ENCODE data around the gene PPP1R9A. TPM values are rescaled to one million over a fixed set of nuclear protein-coding genes. Genes with fewer than 3 reads are reported as not detected.

Gene PPP1R9A
- not detected for total RNA-seq

DNA sequence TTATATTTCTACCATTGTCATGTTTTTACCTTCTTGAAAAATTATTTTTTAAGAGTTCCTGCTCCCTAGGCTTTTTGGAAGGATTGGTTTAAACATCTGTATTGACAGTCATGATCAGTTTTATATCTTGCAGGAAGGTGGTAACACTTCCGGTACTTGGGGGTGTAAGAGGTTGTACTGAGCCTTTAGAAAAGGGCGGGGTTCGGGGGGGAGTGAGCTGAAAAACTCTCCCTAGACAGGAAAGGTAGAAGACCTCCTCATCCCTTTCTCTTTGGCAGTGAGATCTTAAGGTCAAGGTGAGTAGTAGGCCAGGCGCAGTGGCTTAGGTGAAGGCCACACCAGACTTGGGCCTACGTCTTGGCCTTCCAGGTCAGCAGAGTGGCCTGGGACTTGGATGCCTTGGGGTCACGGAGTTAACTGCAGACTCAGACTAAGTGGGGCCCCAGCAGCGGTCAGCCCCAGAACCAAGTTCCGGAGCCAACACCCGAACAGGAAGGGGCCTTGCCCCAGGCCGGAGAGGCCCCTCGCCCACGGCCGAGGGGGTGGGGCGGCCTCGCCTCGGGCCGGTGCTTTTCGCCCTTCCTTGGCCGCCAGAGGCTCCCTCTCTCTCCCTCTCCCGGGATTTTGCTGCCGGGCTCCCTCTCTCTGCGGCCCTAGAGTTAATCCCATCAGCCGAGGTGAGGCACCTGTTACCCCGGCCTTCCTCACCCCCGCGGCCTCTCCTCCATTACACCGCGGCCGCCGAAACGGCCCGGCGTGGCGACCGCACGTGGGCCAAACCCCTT is at the start of gene PPP1R9A:
Gene PPP1R9A (plus strand): TSS at position 569 of the 785 bp plus-strand sequence. CDS start 2,520 bp downstream, outside the sequence.
- H3K27ac Mint-ChIP-seq: no peak within 1 kb of the TSS
- H3K4me3 Mint-ChIP-seq: no peak within 1 kb of the TSS
- no peaks in the 10 kb centered on the region for H3K36me3 Mint-ChIP-seq (ENCODE audit: low read depth)
- no peaks in the 10 kb centered on the region for H3K9me3 Mint-ChIP-seq
- H3K4me1 Mint-ChIP-seq: no peaks in the 10 kb centered on the region
- ATAC-seq (replicated peaks): no peak
- H3K27me3 Mint-ChIP-seq: peaks cover 46% of the 10 kb centered on the region

DNA sequence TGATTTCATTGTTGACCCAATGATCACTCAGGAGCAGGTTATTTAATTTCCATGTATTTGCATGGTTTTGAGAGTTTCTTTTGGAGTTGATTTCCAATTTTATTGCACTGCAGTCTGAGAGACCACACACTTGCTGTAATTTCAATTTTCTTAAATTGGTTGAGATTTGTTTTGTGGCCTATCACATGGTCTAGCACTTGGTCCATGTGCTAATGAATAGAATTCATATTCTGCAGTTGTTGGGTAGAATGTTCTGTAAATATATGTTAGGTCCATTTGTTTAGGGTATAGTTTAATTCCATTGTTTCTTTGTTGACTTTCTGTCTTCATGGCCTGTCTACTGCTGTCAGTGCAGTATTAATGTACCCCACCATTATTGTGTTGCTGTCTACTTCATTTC is 36.3 kb upstream of the PPP1R9A start:
- no peaks in the 10 kb centered on the region for H3K36me3 Mint-ChIP-seq (ENCODE audit: low read depth)

DNA sequence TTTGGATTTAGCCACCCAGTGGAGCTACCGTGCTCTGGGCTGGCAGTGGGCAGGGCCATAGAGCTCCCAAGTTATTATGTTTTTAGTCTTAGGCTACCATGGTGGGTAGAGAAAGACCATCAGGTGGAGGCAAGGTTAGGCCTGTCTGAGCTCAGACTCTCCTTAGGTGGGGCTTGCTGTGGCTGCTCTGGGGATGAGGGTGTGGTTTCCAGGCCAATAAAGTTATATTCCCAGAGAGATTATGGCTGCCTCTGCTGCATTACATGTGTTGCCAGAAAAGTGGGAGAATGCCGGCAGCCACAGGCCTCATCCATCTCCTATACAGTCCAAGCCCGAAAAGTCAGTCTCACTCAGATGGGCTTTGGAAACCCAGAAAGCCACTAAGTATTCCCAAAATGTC is 34.2 kb upstream of the PPP1R9A start:
- ATAC-seq (replicated peaks): no peak
- Mint-ChIP-seq H3K9me3 (peaks cover 5% of the 10 kb centered on the region), H3K36me3 (ENCODE audit: low read depth) (no peaks in the 10 kb centered on the region), H3K27ac (no peak overlapping the region), H3K4me3 (no peak overlapping the region), H3K27me3 (no peaks in the 10 kb centered on the region), H3K4me1 (no peaks in the 10 kb centered on the region)

More for the DNA sequence above, 36.3 kb upstream of the PPP1R9A start:
- no peak overlapping the region for H3K4me3 Mint-ChIP-seq
- H3K9me3 Mint-ChIP-seq: no peaks in the 10 kb centered on the region
- H3K27ac Mint-ChIP-seq: no peak overlapping the region
- no peaks in the 10 kb centered on the region for H3K4me1 Mint-ChIP-seq
- no peak for ATAC-seq (replicated peaks)
- H3K27me3 Mint-ChIP-seq: no peaks in the 10 kb centered on the region

DNA sequence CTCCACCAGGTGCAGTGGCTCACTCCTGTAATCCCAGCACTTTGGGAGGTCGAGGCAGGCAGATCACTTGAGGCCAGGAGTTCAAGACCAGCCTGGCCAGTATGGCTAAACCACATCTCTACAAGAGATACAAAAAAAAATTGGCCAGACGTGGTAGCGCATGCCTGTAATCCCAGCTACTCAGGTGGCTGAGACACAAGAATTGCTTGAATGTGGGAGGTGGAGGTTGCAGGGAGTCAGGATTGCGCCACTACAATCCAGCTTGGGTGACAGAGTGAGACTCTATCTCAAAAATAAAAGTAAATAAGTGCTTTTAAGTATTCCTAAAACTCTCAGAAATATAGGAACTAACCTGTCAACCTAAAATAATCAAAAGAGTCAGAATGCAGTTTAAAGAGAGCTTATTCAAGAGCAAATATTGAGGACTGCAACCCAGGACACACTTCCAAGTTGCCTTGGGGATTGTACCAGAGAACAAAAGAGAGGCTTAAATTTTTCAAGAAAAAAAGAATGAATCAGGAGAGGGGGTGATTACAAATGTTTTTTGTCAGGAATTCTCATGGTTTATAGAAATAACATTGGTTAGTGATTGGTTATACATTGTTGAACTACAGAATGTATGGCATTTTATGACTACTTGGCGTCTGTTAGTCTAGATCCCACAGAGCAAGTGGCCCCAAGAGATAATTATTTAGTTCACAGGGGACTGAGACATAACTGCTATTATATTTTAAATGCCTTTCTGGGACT is 33.2 kb upstream of the PPP1R9A start:
- Mint-ChIP-seq H3K9me3 (peaks cover 12% of the 10 kb centered on the region), H3K4me1 (no peaks in the 10 kb centered on the region), H3K36me3 (ENCODE audit: low read depth) (no peaks in the 10 kb centered on the region), H3K4me3 (no peak overlapping the region), H3K27me3 (peaks cover 8% of the 10 kb centered on the region), H3K27ac (no peak overlapping the region)
- ATAC-seq (replicated peaks): no peak

DNA sequence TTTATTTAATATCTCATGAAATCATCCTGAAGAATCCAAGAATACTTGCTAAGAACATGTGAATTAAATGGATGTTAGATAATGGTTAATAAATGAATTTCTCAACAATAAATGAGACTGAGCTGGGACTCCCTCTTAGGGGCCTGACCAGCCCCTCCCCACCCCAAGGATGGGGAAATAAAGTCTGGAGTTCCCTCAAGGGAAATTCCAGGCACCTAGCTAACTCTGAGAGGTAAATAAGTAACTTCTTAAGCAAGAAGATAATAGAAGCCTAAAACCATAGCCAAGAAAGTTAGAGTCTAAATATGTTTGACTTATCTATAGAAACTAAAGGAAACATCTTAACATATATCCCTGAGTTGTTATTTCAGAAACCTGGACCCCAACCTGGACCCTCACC is 32.2 kb upstream of the PPP1R9A start:
- Mint-ChIP-seq H3K4me1 (no peaks in the 10 kb centered on the region), H3K27me3 (peaks cover 8% of the 10 kb centered on the region), H3K36me3 (ENCODE audit: low read depth) (no peaks in the 10 kb centered on the region), H3K4me3 (no peak overlapping the region), H3K27ac (no peak overlapping the region), H3K9me3 (peaks cover 12% of the 10 kb centered on the region)
- no peak for ATAC-seq (replicated peaks)

DNA sequence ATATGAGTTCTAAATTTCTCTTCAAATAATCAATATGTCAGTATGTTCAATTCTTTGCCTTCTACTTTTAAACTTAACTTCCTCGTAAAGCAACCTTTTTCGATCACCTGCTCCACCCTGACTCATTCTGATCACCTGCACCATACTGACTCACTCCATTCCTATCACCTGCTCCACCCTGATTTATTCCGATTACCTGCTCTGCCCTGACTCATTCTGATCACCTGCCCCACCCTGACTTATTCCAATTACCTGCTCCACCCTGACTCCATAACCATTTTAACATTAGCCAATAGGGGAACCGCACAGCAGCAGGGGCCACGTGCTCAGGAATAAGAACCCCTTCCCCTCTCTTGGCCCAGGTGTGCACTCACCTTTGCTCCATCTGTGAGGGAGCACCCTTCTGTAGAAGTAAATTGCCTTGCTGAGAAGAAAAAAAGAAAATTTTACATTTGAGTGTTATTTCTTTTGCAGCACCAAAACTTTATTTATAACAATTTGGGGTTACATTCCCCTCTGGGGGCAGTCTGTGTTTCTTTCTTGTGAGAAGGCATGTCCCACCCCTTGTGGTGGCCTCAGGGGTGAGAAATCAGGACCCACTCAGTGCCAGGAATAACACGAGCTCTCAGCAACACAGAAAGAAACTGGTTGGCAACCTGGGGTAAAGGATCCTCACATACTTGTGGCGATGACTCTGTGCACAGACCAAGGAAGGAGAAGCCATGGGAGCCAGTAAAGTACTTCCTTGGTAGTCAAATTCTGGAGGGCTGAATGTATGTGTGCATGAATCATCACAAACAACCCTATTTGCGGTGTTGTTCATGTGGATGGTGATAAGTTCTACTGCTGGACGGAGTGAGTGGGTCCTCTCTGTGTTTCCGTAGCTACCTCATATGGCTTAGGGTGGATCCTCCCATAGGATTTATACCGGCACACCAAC is 29.4 kb upstream of the PPP1R9A start:
- no peaks in the 10 kb centered on the region for H3K36me3 Mint-ChIP-seq (ENCODE audit: low read depth)
- no peaks in the 10 kb centered on the region for H3K4me1 Mint-ChIP-seq
- H3K4me3 Mint-ChIP-seq: no peak overlapping the region
- peaks cover 12% of the 10 kb centered on the region for H3K9me3 Mint-ChIP-seq
- ATAC-seq (replicated peaks): no peak
- peaks cover 8% of the 10 kb centered on the region for H3K27me3 Mint-ChIP-seq
- H3K27ac Mint-ChIP-seq: no peak overlapping the region

DNA sequence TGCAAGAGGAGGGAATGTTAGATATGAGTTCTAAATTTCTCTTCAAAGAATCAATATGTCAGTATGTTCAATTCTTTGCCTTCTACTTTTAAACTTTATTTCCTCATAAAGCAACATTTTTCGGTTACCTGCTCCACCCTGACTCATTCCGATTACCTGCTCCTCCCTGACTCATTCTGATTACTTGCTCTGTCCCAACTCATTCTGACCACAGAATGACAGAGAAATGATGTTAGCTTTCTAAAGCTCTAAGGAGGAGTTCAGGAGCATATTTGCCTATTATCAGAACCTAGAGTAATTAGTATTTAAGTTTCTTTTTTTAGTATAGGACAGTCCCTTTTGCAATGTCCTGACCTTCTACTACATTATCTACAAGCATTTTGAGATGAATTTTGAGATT is 24.5 kb upstream of the PPP1R9A start:
- Mint-ChIP-seq H3K9me3 (peaks cover 8% of the 10 kb centered on the region), H3K4me1 (no peaks in the 10 kb centered on the region), H3K27me3 (peaks cover 12% of the 10 kb centered on the region), H3K36me3 (ENCODE audit: low read depth) (no peaks in the 10 kb centered on the region), H3K4me3 (no peak overlapping the region), H3K27ac (no peak overlapping the region)
- ATAC-seq (replicated peaks): no peak

DNA sequence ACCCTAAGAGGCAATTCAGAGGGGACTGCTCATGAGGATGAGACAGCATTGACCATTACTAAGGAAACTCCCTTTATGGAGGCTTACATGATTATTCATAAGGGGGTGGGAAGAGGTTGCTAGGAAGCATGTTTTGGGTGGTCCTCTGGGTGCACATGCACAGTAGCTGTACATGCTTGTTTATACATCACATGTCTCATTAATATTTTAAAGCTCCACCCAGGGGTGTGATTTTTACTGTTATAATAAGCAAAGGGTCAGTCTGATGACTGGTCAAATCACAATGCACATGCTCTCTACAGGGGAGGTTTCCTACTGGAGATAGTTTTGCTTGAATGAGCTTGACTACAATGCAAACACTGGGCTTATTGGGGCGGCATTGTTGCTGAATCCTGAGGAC is 23.8 kb upstream of the PPP1R9A start:
- Mint-ChIP-seq H3K4me3 (no peak overlapping the region), H3K4me1 (no peaks in the 10 kb centered on the region), H3K27ac (no peak overlapping the region), H3K9me3 (peaks cover 3% of the 10 kb centered on the region), H3K36me3 (ENCODE audit: low read depth) (no peaks in the 10 kb centered on the region), H3K27me3 (peaks cover 9% of the 10 kb centered on the region)
- no peak for ATAC-seq (replicated peaks)

DNA sequence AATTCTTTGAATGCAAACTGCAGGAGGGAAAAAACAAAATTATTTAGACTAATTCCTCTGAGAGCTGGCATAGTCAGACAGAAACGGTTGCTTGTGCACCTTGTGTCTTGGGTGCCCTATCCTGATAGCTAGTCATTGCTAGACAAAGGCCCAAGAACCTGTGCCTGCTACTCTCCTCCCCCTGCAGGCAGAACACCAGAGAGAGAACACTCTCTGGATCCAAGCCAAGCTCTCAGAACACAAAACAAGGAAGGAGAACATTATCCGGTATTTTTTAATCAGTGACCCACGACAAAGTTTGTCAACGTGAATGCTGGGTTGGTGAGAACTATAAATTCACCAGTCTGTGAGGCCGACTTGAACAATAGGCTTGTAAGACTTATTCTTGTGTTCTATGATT is 18.8 kb upstream of the PPP1R9A start:
- ATAC-seq (replicated peaks): no peak
- Mint-ChIP-seq H3K27ac (no peak overlapping the region), H3K27me3 (peaks cover 4% of the 10 kb centered on the region), H3K36me3 (ENCODE audit: low read depth) (no peaks in the 10 kb centered on the region), H3K4me3 (no peak overlapping the region), H3K9me3 (no peaks in the 10 kb centered on the region), H3K4me1 (no peaks in the 10 kb centered on the region)

DNA sequence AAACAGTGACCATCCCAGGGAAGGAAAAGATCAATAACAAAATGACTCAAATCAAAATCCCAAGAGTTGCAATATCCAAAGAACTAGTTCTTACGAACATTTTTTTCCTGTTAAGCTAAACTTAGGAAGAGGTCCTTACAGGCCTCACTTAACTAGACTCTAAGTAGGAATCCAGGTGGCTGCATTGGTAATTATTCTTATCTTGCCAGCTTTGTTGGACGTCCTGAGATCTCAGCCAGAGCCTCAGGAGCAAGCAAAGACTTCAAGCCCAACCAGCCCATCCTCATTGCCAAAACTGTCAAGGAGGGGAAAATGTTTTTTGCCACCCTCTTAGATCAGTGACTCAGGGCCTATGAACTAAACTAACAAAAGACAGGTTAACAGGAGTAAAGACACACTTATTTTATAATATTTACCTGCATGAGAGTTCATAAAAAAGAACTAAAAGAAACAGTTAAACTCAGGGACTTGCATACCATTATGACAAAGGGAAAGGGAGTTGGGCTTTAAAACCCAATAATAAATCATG is 18.3 kb upstream of the PPP1R9A start:
- Mint-ChIP-seq H3K9me3 (no peaks in the 10 kb centered on the region), H3K27me3 (peaks cover 4% of the 10 kb centered on the region), H3K4me1 (no peaks in the 10 kb centered on the region), H3K36me3 (ENCODE audit: low read depth) (no peaks in the 10 kb centered on the region), H3K4me3 (no peak overlapping the region), H3K27ac (no peak overlapping the region)
- no peak for ATAC-seq (replicated peaks)

DNA sequence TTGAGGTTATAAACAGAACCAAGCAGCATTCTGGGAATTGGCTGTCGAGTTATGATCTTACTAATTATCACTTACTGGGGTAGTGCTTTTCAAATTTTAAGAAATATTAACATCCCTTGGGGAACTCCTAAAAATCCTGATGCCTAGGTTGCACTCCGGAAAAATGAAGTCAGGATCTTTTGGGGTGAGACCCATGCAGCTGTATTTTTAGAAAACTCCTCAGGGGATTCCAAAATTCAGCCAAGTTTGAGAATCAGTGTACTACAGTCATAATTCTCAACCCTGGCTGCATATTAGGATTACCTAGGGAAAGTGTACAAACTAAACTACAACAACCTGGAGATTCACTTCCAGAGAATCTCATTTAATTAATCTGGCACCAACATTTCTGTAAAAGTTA is 17.2 kb upstream of the PPP1R9A start:
- no peak for ATAC-seq (replicated peaks)
- H3K36me3 Mint-ChIP-seq (ENCODE audit: low read depth): no peaks in the 10 kb centered on the region
- H3K27me3 Mint-ChIP-seq: peaks cover 4% of the 10 kb centered on the region
- H3K4me1 Mint-ChIP-seq: no peaks in the 10 kb centered on the region
- H3K9me3 Mint-ChIP-seq: no peaks in the 10 kb centered on the region
- no peak overlapping the region for H3K4me3 Mint-ChIP-seq
- H3K27ac Mint-ChIP-seq: no peak overlapping the region

DNA sequence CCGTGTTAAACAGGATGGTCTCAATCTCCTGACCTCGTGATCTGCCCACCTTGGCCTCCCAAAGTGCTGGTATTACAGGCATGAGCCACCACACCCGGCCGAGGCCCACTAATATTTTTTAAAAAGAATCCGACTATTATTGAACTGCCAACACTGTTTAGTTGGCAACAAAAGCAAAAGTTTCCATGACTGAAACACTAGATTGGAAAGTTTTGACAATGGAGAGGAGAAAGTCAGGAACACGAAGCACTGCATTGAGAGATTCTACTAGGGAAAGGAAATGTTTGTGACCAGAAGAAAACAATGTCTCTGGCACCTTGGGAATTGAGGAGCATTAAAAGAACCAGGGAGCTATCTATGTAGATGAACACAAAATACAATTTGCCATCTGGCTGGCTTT is 13.7 kb upstream of the PPP1R9A start:
- Mint-ChIP-seq H3K4me3 (no peak overlapping the region), H3K4me1 (no peaks in the 10 kb centered on the region), H3K9me3 (no peaks in the 10 kb centered on the region), H3K27ac (no peak overlapping the region), H3K36me3 (ENCODE audit: low read depth) (no peaks in the 10 kb centered on the region), H3K27me3 (no peaks in the 10 kb centered on the region)
- ATAC-seq (replicated peaks): no peak

DNA sequence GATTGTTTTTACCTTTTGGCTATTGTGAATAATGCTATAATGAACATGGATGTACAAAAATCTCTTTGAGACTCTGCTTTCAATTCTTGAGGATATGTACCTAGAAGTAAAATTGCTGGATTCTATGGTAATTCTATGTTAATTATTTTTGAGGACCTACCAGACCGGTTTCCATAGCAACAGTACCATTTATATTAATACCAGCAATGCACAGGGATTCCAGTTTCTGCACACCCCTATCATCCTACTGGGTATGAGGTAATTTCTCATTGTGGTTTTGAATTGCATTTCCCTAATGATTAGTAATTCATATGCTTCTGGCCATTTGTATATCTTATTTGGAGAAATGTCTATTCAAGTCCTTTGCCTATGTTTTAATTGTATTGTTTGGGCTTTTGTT is 9.9 kb upstream of the PPP1R9A start:
- peaks cover 5% of the 10 kb centered on the region for H3K27me3 Mint-ChIP-seq
- H3K9me3 Mint-ChIP-seq: no peaks in the 10 kb centered on the region
- no peak for ATAC-seq (replicated peaks)
- H3K4me3 Mint-ChIP-seq: no peak overlapping the region
- no peak overlapping the region for H3K27ac Mint-ChIP-seq
- no peaks in the 10 kb centered on the region for H3K36me3 Mint-ChIP-seq (ENCODE audit: low read depth)
- H3K4me1 Mint-ChIP-seq: no peaks in the 10 kb centered on the region

DNA sequence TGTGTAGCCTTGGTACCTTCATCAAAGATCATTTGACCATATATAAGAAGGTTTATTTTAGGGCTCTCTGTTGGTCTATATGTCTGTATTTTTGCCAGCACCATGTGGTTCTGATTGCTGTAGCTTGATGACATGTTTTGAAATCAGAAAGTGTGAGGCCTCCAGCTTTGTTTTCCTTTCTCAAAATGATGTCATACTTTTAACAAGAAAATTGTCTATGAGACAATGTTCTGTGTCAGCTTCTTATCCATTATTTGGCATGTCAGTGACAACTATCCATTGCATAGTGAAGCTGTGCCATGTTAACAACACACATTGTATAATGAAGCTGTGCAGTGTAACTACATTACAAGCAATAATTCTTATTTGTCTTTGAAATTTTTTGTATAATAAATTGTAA is 9.1 kb upstream of the PPP1R9A start:
- Mint-ChIP-seq H3K9me3 (no peaks in the 10 kb centered on the region), H3K27ac (no peak overlapping the region), H3K4me3 (no peak overlapping the region), H3K4me1 (no peaks in the 10 kb centered on the region), H3K36me3 (ENCODE audit: low read depth) (no peaks in the 10 kb centered on the region), H3K27me3 (peaks cover 5% of the 10 kb centered on the region)
- ATAC-seq (replicated peaks): no peak
